Neural crest cell (in vitro differentiated cells): ENCODE measurements around the gene DYRK1B. TPM values are rescaled to one million over a fixed set of nuclear protein-coding genes. Genes with fewer than 3 reads are reported as not detected.

Experiments used
- DNase-seq: peaks from one replicate; pipeline ENCODE4 v3.0.0; 2021; ENCODE audit warnings: low read depth, mixed read lengths, low spot score
- H3K27ac Mint-ChIP-seq: one replicate; pipeline ENCODE4 v1.8.0; 2021; ENCODE audit warnings: mild to moderate bottlenecking, mixed read lengths; ENCODE audit not compliant: unreplicated experiment
- H3K27me3 Mint-ChIP-seq: 2 replicates; pipeline ENCODE4 v1.8.0; 2021; ENCODE audit warnings: low read depth, mild to moderate bottlenecking, mixed read lengths
- H3K36me3 Mint-ChIP-seq: 2 replicates; pipeline ENCODE4 v1.8.0; 2021; ENCODE audit warnings: low read depth, mild to moderate bottlenecking, mixed read lengths
- H3K4me1 Mint-ChIP-seq: 2 replicates; pipeline ENCODE4 v1.8.0; 2021; ENCODE audit warnings: mixed read lengths
- H3K4me3 Mint-ChIP-seq: one replicate; pipeline ENCODE4 v1.8.0; 2021; ENCODE audit warnings: mild to moderate bottlenecking, mixed read lengths
- H3K9me3 Mint-ChIP-seq: 2 replicates; pipeline ENCODE4 v1.8.0; 2021; ENCODE audit warnings: mixed read lengths
- CTCF ChIP-seq: fragments of 200-600 bp; sonication (generic); conservative IDR thresholded peaks from 2 replicates; pipeline ENCODE4 v1.5.0; 2021; ENCODE audit warnings: antibody characterized with exemption, mild to moderate bottlenecking
- total RNA-seq: library from RNA; stranded (reverse); gene quantifications from 2 replicates; pipeline ENCODE4 v1.2.1, GENCODE V29; 2021

The DYRK1B gene
- total RNA-seq, 1 donor from 2014 or later, result 44.9 TPM

GRCh38 chr19:39796000-39796498 lies 37.9 kb downstream of the DYRK1B start:
- Mint-ChIP-seq H3K36me3 (no peaks in the 10 kb centered on the region), H3K9me3 (no peaks in the 10 kb centered on the region), H3K27ac (no peak overlapping the region), H3K4me3 (no peak overlapping the region), H3K27me3 (peaks cover 46% of the 10 kb centered on the region), H3K4me1 (peaks cover 5% of the 10 kb centered on the region)
- no peak for DNase-seq
- TF ChIP-seq CTCF, result no peak

GRCh38 chr19:39795001-39795400 lies 39.0 kb downstream of the DYRK1B start:
- no peak for DNase-seq
- Mint-ChIP-seq H3K27me3 (peaks cover 41% of the 10 kb centered on the region), H3K9me3 (peaks cover 2% of the 10 kb centered on the region), H3K36me3 (no peaks in the 10 kb centered on the region), H3K4me1 (peaks cover 5% of the 10 kb centered on the region), H3K27ac (no peak overlapping the region), H3K4me3 (no peak overlapping the region)
- no peak for TF ChIP-seq CTCF

- Mint-ChIP-seq H3K4me1 (peaks cover 5% of the 10 kb centered on the region), H3K27ac (no peak overlapping the region), H3K9me3 (peaks cover 8% of the 10 kb centered on the region), H3K4me3 (peak overlapping the region; percentile 81), H3K27me3 (peaks cover 34% of the 10 kb centered on the region), H3K36me3 (peaks cover 2% of the 10 kb centered on the region)
- DNase-seq, result peak; percentile 83
- TF ChIP-seq CTCF, result peak; percentile 94
Observed at GRCh38 chr19:39792999-39793546, 40.9 kb downstream of the DYRK1B start.

GRCh38 chr19:39788244-39788643 lies 45.7 kb downstream of the DYRK1B start:
- no peak for TF ChIP-seq CTCF
- no peak overlapping the region for H3K27ac Mint-ChIP-seq
- peaks cover 4% of the 10 kb centered on the region for H3K36me3 Mint-ChIP-seq
- H3K27me3 Mint-ChIP-seq, result peaks cover 43% of the 10 kb centered on the region
- no peak for DNase-seq
- H3K4me3 Mint-ChIP-seq, result no peak overlapping the region
- peaks cover 5% of the 10 kb centered on the region for H3K4me1 Mint-ChIP-seq
- H3K9me3 Mint-ChIP-seq, result peaks cover 9% of the 10 kb centered on the region

- peaks cover 59% of the 10 kb centered on the region for H3K27me3 Mint-ChIP-seq
- no peaks in the 10 kb centered on the region for H3K9me3 Mint-ChIP-seq
- H3K4me3 Mint-ChIP-seq, result no peak overlapping the region
- no peaks in the 10 kb centered on the region for H3K4me1 Mint-ChIP-seq
- DNase-seq, result no peak
- H3K36me3 Mint-ChIP-seq, result no peaks in the 10 kb centered on the region
- no peak overlapping the region for H3K27ac Mint-ChIP-seq
- no peak for TF ChIP-seq CTCF
Observed at GRCh38 chr19:39780894-39781293, 53.1 kb downstream of the DYRK1B start.
